Measurements from ENCODE around the gene RHBDD1. TPM values are rescaled to one million over a fixed set of nuclear protein-coding genes. Genes with fewer than 3 reads are reported as not detected.

The RHBDD1 gene
- polyA plus RNA-seq, 1 donor from 2014 or later, result 5.4 TPM

DNA sequence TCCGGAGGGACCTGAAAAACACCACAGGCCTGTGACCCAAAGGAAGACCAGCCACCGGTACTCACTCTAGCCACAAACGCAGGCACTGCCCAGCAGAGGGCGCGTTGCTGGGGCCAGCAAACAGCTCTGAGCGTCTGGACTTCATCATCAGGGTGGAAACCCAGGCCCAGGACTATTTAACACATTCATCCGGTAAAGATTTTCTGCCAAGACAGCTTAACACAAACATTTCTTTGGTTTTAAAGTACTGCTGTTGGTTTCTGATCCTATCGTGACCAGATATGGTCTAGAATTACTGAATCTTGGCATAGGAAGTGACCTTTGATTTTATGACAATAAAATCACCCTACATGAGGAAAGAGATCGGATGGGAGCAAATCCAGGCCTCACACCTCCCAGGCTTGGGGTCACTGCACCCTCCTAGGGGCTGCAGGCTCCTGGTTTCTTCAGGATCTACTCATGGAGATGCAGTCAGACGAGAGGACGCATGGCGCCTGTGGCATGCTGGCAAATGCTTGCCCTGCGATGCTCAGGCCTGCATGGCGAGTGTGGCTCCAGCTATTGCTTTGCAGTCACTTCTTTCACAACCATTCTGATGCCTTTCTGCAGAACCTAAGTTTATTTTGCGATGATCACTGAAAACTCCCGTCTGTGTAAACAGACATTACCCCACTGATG lies 197.8 kb downstream of the RHBDD1 start:
- no peak overlapping the region for H2AFZ ChIP-seq (ENCODE audit: low read depth, low read length)

GRCh38 chr2:227035711-227036367 lies 200.0 kb downstream of the RHBDD1 start:
- Histone ChIP-seq H3K27ac (ENCODE audit: low read length) (peak overlapping the region; percentile 80), H3K9ac (ENCODE audit: low read length) (peak overlapping the region; percentile 30), H3K9me3 (ENCODE audit: low read length) (no peaks in the 10 kb centered on the region), H3K27me3 (ENCODE audit: insufficient read depth, low read depth, low read length) (no peaks in the 10 kb centered on the region), H3K36me3 (ENCODE audit: insufficient read depth, low read length) (no peaks in the 10 kb centered on the region), H3K79me2 (replicated peaks; ENCODE audit: insufficient read depth, low read length) (no peaks in the 10 kb centered on the region), H4K20me1 (ENCODE audit: insufficient read depth) (no peaks in the 10 kb centered on the region), H3K4me3 (ENCODE audit: low read length) (no peak overlapping the region), H3F3A (ENCODE audit: insufficient read depth, low read length, poor library complexity, severe bottlenecking) (no peaks in the 10 kb centered on the region), H3K9me2 (ENCODE audit: insufficient read depth, low read length) (no peaks in the 10 kb centered on the region), H3K4me2 (ENCODE audit: low read length) (no peak overlapping the region), H2AFZ (ENCODE audit: low read depth, low read length) (no peak overlapping the region)
- TF ChIP-seq EZH2 (IDR thresholded peaks at IDR 0.05; ENCODE audit: borderline replicate concordance, insufficient read depth, low read length, poor library complexity, severe bottlenecking), result no peak
- no peak for TF ChIP-seq CTCF (IDR thresholded peaks at IDR 0.05; ENCODE audit: poor library complexity, severe bottlenecking)

More for the DNA sequence above, 197.8 kb downstream of the RHBDD1 start:
- H3K36me3 ChIP-seq (ENCODE audit: insufficient read depth, low read length), result no peaks in the 10 kb centered on the region
- no peak for TF ChIP-seq EP300 (conservative IDR thresholded peaks at IDR 0.05; ENCODE audit: poor library complexity, severe bottlenecking)
- TF ChIP-seq CTCF (IDR thresholded peaks at IDR 0.05; ENCODE audit: poor library complexity, severe bottlenecking), result peak; percentile 44
- no peak for TF ChIP-seq RAD21 (conservative IDR thresholded peaks at IDR 0.05)
- H3K79me2 ChIP-seq (replicated peaks; ENCODE audit: insufficient read depth, low read length), result no peaks in the 10 kb centered on the region
- H3K27ac ChIP-seq (ENCODE audit: low read length), result peak overlapping the region; percentile 14
- H3K9ac ChIP-seq (ENCODE audit: low read length), result no peak overlapping the region
- no peak overlapping the region for H3K4me3 ChIP-seq (ENCODE audit: low read length)
- no peaks in the 10 kb centered on the region for H3K9me3 ChIP-seq (ENCODE audit: low read length)
- H3K9me2 ChIP-seq (ENCODE audit: insufficient read depth, low read length), result no peaks in the 10 kb centered on the region
- no peaks in the 10 kb centered on the region for H3F3A ChIP-seq (ENCODE audit: insufficient read depth, low read length, poor library complexity, severe bottlenecking)
- H3K4me2 ChIP-seq (ENCODE audit: low read length), result no peak overlapping the region
- no peaks in the 10 kb centered on the region for H3K27me3 ChIP-seq (ENCODE audit: insufficient read depth, low read depth, low read length)
- no peaks in the 10 kb centered on the region for H4K20me1 ChIP-seq (ENCODE audit: insufficient read depth)

DNA sequence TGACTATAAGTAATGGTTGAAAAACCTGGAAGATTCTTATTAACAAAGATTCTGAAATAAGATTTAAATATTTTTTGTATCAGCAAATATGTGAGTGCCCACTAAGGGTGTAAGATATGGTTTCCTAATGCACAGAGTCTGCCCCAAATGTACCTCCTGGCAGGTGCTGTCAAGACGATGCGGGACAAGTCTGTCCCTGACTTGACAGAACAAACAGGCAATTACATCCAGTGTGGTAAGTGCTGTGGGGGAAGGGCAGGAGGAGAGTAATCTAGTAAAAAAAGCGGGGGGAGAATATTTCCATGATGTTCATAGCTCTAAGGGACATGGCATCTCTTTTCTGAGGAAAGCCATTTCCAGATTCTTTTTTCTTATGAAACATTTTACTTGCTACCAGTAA lies 200.7 kb downstream of the RHBDD1 start:
- Histone ChIP-seq H3K4me3 (ENCODE audit: low read length) (peak overlapping the region; percentile 11), H3F3A (ENCODE audit: insufficient read depth, low read length, poor library complexity, severe bottlenecking) (no peaks in the 10 kb centered on the region), H3K36me3 (ENCODE audit: insufficient read depth, low read length) (no peaks in the 10 kb centered on the region), H3K4me2 (ENCODE audit: low read length) (no peak overlapping the region), H3K9me3 (ENCODE audit: low read length) (no peaks in the 10 kb centered on the region), H4K20me1 (ENCODE audit: insufficient read depth) (no peaks in the 10 kb centered on the region), H3K27ac (ENCODE audit: low read length) (peak overlapping the region; percentile 80), H2AFZ (ENCODE audit: low read depth, low read length) (no peak overlapping the region), H3K9ac (ENCODE audit: low read length) (peak overlapping the region; percentile 30), H3K27me3 (ENCODE audit: insufficient read depth, low read depth, low read length) (no peaks in the 10 kb centered on the region), H3K9me2 (ENCODE audit: insufficient read depth, low read length) (no peaks in the 10 kb centered on the region), H3K79me2 (replicated peaks; ENCODE audit: insufficient read depth, low read length) (no peaks in the 10 kb centered on the region)
- TF ChIP-seq SMC3 (conservative IDR thresholded peaks at IDR 0.05; ENCODE audit: poor library complexity) (peak; percentile 14), EZH2 (IDR thresholded peaks at IDR 0.05; ENCODE audit: borderline replicate concordance, insufficient read depth, low read length, poor library complexity, severe bottlenecking) (no peak), CTCF (IDR thresholded peaks at IDR 0.05; ENCODE audit: poor library complexity, severe bottlenecking) (no peak), EP300 (conservative IDR thresholded peaks at IDR 0.05; ENCODE audit: poor library complexity, severe bottlenecking) (peak; percentile 85), TAF1 (IDR thresholded peaks at IDR 0.05; ENCODE audit: low read depth) (no peak), MXI1 (conservative IDR thresholded peaks at IDR 0.05; ENCODE audit: poor library complexity, severe bottlenecking) (no peak), POLR2AphosphoS5 (IDR thresholded peaks at IDR 0.05) (peak; percentile 65)
